ENCODE measurements around the gene INTS11. TPM values are rescaled to one million over a fixed set of nuclear protein-coding genes. Genes with fewer than 3 reads are reported as not detected.

INTS11 gene
- total RNA-seq, 6 experiments from 2014 or later = 35.1 to 52.4 (median 43.5) TPM

GRCh38 chr1:1285611-1286311 is 38.7 kb downstream of the INTS11 start:
- 57% methylated on average over 9 of the region's 37 CpGs for WGBS (ENCODE audit: insufficient coverage, low coverage, low lambda C conversion rate, missing lambda C conversion rate)
- no peak overlapping the region for H3K27ac ChIP-seq
- H3K27me3 ChIP-seq = no peaks in the 10 kb centered on the region
- DNase-seq = peak in 1 of 3 donors; percentile 54
- ATAC-seq = no peak
- no peak for TF ChIP-seq CTCF (IDR thresholded peaks at IDR 0.05)
- TF ChIP-seq POLR2A (IDR thresholded peaks at IDR 0.05) = no peak
- H3K9me3 ChIP-seq = no peaks in the 10 kb centered on the region
- H3K4me1 ChIP-seq = peaks cover 0 to 15% (median 6%) of the 10 kb centered on the region in 4 donors
- intact Hi-C loops (cut with DNase I) = no loop called here
- no peak overlapping the region for H3K4me3 ChIP-seq
- H3K36me3 ChIP-seq = no peaks in the 10 kb centered on the region

GRCh38 chr1:1285102-1285571 is 39.3 kb downstream of the INTS11 start:
- Histone ChIP-seq H3K4me3 (no peak overlapping the region), H3K36me3 (no peaks in the 10 kb centered on the region), H3K9me3 (no peaks in the 10 kb centered on the region), H3K4me1 (peaks cover 0 to 15% (median 6%) of the 10 kb centered on the region in 4 donors), H3K27me3 (no peaks in the 10 kb centered on the region), H3K27ac (no peak overlapping the region)
- TF ChIP-seq POLR2A (IDR thresholded peaks at IDR 0.05) = no peak
- TF ChIP-seq CTCF (IDR thresholded peaks at IDR 0.05) = no peak
- ATAC-seq = no peak
- DNase-seq = no peak
- WGBS (ENCODE audit: insufficient coverage, low coverage, low lambda C conversion rate, missing lambda C conversion rate) = 90% methylated on average over 2 of the region's 22 CpGs
- intact Hi-C loops (cut with DNase I) = no loop called here

DNA sequence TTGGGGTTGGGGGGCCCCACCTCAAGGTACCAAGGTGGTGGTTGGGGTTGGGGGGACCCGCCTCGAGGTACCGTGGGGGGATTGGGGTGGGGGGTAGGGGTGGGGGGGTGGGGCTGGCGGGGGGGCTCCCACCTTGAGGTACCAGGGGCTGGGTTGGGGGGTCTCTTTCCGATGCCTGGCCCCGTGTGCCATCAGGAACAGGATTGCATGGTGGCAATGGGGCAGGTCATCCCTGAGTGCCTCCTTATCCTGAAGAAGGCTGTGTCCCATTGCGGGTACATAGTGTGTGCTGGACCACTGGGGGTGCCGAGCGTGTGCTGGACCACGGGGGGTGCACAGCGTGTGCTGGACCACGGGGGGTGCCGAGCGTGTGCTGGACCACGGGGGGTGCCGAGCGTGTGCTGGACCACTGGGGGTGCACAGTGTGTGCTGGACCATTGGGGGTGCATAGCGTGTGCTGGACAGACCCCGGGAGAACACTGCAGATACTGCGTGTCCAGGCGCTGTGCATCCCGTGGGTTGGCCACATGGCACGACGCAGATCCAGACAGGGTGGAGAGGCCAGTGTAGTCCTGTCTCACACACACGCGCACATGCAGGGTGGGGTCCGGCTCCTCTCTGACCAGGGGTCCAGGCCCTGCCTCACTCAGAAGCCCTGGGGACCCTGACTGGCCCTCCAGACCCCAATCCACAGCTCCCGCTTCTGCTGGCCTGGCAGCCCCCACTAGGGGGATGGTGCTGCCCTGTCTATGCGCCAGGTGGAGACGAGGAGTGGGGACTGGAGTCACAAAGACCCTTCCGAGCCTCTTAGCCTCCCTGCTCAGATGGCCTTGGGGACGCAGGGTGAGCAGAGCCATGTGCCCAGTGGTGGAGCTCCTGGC is 40.0 kb downstream of the INTS11 start:
- intact Hi-C loops (cut with DNase I) = no loop called here
- Histone ChIP-seq H3K27me3 (no peaks in the 10 kb centered on the region), H3K9me3 (no peaks in the 10 kb centered on the region), H3K36me3 (no peaks in the 10 kb centered on the region), H3K4me3 (no peak overlapping the region), H3K27ac (no peak overlapping the region), H3K4me1 (peaks cover 0 to 15% (median 6%) of the 10 kb centered on the region in 4 donors)
- TF ChIP-seq POLR2A (IDR thresholded peaks at IDR 0.05) (no peak), CTCF (IDR thresholded peaks at IDR 0.05) (no peak)
- 76% methylated on average over 5 of the region's 32 CpGs for WGBS (ENCODE audit: insufficient coverage, low coverage, low lambda C conversion rate, missing lambda C conversion rate)
- no peak for ATAC-seq
- no peak for DNase-seq

- Histone ChIP-seq H3K9me3 (no peaks in the 10 kb centered on the region), H3K4me3 (no peak overlapping the region), H3K27me3 (no peaks in the 10 kb centered on the region), H3K36me3 (no peaks in the 10 kb centered on the region), H3K4me1 (peaks cover 0 to 15% (median 6%) of the 10 kb centered on the region in 4 donors), H3K27ac (no peak overlapping the region)
- DNase-seq (no peak), ATAC-seq (no peak)
- TF ChIP-seq POLR2A (IDR thresholded peaks at IDR 0.05) = no peak
- 3% methylated on average over 5 of the region's 9 CpGs for WGBS (ENCODE audit: insufficient coverage, low coverage, low lambda C conversion rate, missing lambda C conversion rate)
- intact Hi-C loops (cut with DNase I) = no loop called here
Observed at GRCh38 chr1:1283821-1284220, 40.6 kb downstream of the INTS11 start.

DNA sequence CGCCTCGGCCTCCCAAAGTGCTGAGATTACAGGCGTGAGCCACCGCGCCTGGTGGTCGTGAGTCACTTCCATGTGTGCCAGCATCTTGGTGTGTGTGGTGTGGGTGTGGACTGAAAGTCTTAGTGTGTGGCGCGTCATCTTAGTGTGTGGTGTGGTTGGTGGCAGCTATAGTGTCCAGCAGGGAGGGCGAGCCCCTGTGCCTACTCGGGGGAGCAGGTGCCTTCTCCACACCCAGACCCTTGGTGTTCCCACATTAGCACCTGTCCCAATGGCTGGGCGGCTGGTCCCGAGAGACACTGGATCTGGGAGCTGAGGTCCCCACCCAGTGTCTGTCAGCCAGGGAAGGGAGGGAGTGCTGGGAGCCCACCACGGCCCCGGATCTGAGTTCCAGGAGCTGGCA is 41.5 kb downstream of the INTS11 start:
- Histone ChIP-seq H3K4me1 (peaks cover 0 to 15% (median 6%) of the 10 kb centered on the region in 4 donors), H3K27me3 (no peaks in the 10 kb centered on the region), H3K4me3 (no peak overlapping the region), H3K27ac (no peak overlapping the region), H3K36me3 (no peaks in the 10 kb centered on the region), H3K9me3 (no peaks in the 10 kb centered on the region)
- ATAC-seq = no peak
- TF ChIP-seq CTCF (IDR thresholded peaks at IDR 0.05) (no peak), POLR2A (IDR thresholded peaks at IDR 0.05) (no peak)
- intact Hi-C loops (cut with DNase I) = no loop called here
- no peak for DNase-seq
- 81% methylated on average over 6 of the region's 14 CpGs for WGBS (ENCODE audit: insufficient coverage, low coverage, low lambda C conversion rate, missing lambda C conversion rate)

Measured in right lobe of liver (tissue), 6 donors.